ENCODE data around the gene NOC3L. TPM values are rescaled to one million over a fixed set of nuclear protein-coding genes. Genes with fewer than 3 reads are reported as not detected.
A peak's percentile ranks its signal among the peaks of the same experiment; 100 is the strongest.

NOC3L gene, protein sequence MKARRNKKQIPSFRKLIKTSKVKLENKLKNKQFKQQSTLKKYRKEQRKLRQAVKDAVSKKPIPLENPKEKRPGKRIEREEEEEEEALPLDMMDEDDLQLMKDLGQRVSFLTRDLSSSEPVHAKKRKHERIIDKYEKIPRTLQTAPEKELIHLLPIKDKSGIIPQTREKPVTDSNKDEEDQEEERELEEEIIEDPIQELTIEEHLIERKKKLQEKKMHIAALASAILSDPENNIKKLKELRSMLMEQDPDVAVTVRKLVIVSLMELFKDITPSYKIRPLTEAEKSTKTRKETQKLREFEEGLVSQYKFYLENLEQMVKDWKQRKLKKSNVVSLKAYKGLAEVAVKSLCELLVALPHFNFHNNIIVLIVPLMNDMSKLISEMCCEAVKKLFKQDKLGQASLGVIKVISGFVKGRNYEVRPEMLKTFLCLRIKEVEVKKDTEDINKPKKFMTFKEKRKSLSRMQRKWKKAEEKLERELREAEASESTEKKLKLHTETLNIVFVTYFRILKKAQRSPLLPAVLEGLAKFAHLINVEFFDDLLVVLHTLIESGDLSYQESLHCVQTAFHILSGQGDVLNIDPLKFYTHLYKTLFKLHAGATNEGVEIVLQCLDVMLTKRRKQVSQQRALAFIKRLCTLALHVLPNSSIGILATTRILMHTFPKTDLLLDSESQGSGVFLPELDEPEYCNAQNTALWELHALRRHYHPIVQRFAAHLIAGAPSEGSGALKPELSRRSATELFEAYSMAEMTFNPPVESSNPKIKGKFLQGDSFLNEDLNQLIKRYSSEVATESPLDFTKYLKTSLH
- total RNA-seq: 10 to 100 TPM in 1 of 4 donors, 1 to 10 TPM in 2, under 1 TPM in 1; 0.20 to 11.7 (median 3.4) TPM

DNA sequence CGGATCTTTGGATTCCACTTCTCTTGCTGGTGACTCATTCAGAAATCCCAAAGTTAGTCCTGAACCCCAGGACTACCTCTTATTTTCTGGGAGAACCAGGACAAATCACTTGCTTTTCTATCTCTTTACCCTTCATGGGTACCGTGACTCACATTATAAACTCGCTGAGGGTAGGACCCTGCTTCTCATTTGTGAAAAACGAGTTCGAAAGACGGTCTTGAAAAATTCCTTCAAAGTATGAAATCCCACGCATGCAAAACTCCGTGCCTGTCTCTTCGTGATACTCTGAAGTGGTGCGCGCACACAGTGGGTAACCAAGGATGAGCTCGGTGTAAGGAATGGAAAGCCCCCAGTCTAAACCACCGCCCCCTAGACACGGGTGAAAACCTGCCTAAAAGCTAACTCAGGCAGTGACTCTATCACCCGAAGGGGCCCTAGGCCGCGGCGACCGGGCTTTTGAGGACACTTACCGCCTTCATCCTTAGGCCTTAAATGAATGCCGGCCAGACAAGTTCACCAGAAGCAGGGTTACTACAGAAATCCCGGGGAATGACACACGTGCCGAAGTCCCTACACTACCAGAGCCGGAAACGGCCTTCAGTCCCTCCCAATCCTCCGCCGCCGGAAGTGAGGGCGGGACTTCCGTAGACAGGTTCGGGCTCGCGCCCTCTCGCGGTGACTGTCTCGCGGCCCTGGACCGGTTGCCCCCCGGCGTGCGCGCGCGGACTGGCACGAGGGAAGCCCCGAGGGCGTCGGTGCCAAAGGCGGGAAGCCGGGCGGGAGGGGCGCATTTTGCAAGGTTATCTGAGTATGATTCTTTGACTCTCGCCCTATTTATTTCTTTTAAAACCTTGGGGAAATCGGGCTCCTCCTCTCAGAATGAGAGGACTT, at the start of gene NOC3L:
Gene NOC3L, minus strand, starts transcription at position 580 of the 891 bp plus-strand sequence. Its CDS starts 101 bp downstream, at position 479.
- WGBS, 2 donors (ENCODE audit: low coverage in 1 of 2): 0 to 1% methylated on average over 8 to 43 of the region's 55 CpGs
- intact Hi-C loops (cut with DNase I; ENCODE audit: low total_unique reads) (loop anchor here (10.0 kb wide), 1 partner anchor 82 kb away; no protein-coding TSS in a partner anchor), in situ Hi-C loops (cut with MboI; ENCODE audit: low pct_ligation_motif_present in 1 of 4, low pct_unique_long_range_greater_than_20kb in 1 of 4, low sequenced_read_pairs in 3 of 4) (no loop called here)
- Histone ChIP-seq H3K27me3 (no peaks in the 10 kb centered on the region), H3K36me3 (peaks cover 0 to 2% (median 0%) of the 10 kb centered on the region in 4 donors), H3K9me3 (no peaks in the 10 kb centered on the region), H3K27ac (peak within 1 kb of the TSS; percentile 75 to 83 (median 78)), H3K4me3 (peak within 1 kb of the TSS; percentile 35 to 78 (median 55)), H3K4me1 (peaks cover 9 to 22% (median 15%) of the 10 kb centered on the region in 4 donors)
- peak; percentile 98 for DNase-seq
- TF ChIP-seq POLR2AphosphoS5 (IDR thresholded peaks at IDR 0.05): peak; percentile 50 to 81 (median 55)
- peak; percentile 19 for TF ChIP-seq POLR2A (IDR thresholded peaks at IDR 0.05)
- TF ChIP-seq EP300 (IDR thresholded peaks at IDR 0.05; ENCODE audit: low read depth): no peak
- TF ChIP-seq, protein P1, sequence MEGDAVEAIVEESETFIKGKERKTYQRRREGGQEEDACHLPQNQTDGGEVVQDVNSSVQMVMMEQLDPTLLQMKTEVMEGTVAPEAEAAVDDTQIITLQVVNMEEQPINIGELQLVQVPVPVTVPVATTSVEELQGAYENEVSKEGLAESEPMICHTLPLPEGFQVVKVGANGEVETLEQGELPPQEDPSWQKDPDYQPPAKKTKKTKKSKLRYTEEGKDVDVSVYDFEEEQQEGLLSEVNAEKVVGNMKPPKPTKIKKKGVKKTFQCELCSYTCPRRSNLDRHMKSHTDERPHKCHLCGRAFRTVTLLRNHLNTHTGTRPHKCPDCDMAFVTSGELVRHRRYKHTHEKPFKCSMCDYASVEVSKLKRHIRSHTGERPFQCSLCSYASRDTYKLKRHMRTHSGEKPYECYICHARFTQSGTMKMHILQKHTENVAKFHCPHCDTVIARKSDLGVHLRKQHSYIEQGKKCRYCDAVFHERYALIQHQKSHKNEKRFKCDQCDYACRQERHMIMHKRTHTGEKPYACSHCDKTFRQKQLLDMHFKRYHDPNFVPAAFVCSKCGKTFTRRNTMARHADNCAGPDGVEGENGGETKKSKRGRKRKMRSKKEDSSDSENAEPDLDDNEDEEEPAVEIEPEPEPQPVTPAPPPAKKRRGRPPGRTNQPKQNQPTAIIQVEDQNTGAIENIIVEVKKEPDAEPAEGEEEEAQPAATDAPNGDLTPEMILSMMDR (IDR thresholded peaks at IDR 0.05): peak; percentile 79 to 93 (median 90)

DNA sequence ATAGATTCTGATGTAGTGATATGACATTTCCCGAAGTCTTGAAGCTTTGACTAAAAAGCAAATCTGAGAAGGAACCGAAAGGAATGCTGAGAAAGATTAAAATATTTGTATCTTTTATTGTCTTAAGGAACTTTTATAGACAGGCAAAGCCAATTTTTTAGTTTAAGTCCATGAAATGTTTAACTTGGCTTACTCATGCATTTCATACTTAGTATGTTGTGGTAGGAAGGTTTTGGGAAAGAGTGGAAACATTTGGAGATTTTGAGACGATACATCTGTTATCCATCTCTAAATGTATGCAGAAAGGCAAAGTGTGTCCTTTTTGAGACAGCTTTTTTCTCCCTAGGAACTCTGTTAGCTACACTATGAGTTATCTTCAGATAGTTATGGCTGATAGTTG, 49.7 kb upstream of the NOC3L start:
- no peaks in the 10 kb centered on the region for H3K36me3 ChIP-seq
- no peaks in the 10 kb centered on the region for H3K27me3 ChIP-seq
- in situ Hi-C loops (cut with MboI; ENCODE audit: low pct_ligation_motif_present in 1 of 4, low pct_unique_long_range_greater_than_20kb in 1 of 4, low sequenced_read_pairs in 3 of 4): no loop called here
- intact Hi-C loops (cut with DNase I; ENCODE audit: low total_unique reads): no loop called here
- no peaks in the 10 kb centered on the region for H3K9me3 ChIP-seq
- H3K27ac ChIP-seq: no peak overlapping the region
- H3K4me3 ChIP-seq: no peak overlapping the region
- no peak for DNase-seq
- peaks cover 0 to 33% (median 2%) of the 10 kb centered on the region in 4 donors for H3K4me1 ChIP-seq
- WGBS, 2 donors (ENCODE audit: low coverage in 1 of 2): 77 to 79% methylated on average over 2 to 3 of the region's 3 CpGs
- TF ChIP-seq POLR2A (IDR thresholded peaks at IDR 0.05) (no peak), POLR2AphosphoS5 (IDR thresholded peaks at IDR 0.05) (no peak), EP300 (IDR thresholded peaks at IDR 0.05; ENCODE audit: low read depth) (no peak)
- TF ChIP-seq, protein P1 (IDR thresholded peaks at IDR 0.05): no peak

DNA sequence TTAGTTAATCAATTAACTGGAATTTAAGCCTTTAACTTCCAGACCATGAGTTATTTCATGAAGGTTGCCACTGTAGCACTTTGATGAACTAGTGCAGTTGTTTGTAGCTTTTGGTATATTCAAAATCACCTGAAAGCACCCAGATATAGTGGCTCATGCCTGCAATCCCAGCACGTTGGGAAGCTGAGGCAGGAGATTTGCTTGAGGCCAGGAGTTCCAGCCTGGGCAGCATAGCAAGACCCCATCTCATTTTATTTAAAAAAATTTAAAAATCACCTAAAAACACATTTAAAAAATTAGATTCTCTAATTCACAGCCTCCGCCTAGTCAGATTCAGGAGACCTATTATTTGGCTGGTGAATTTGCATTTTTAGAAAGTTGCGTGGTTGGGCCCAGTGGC, 48.6 kb upstream of the NOC3L start:
- Histone ChIP-seq H3K27ac (no peak overlapping the region), H3K4me1 (peaks cover 0 to 44% (median 5%) of the 10 kb centered on the region in 4 donors), H3K9me3 (no peaks in the 10 kb centered on the region), H3K36me3 (no peaks in the 10 kb centered on the region), H3K4me3 (no peak overlapping the region), H3K27me3 (no peaks in the 10 kb centered on the region)
- in situ Hi-C loops (cut with MboI; ENCODE audit: low pct_ligation_motif_present in 1 of 4, low pct_unique_long_range_greater_than_20kb in 1 of 4, low sequenced_read_pairs in 3 of 4) (no loop called here), intact Hi-C loops (cut with DNase I; ENCODE audit: low total_unique reads) (no loop called here)
- TF ChIP-seq EP300 (IDR thresholded peaks at IDR 0.05; ENCODE audit: low read depth): no peak
- no peak for TF ChIP-seq POLR2A (IDR thresholded peaks at IDR 0.05)
- no peak for TF ChIP-seq POLR2AphosphoS5 (IDR thresholded peaks at IDR 0.05)
- TF ChIP-seq, protein P1 (IDR thresholded peaks at IDR 0.05): no peak
- no peak for DNase-seq
- 93 to 100% methylated on average over 3 of the region's 3 CpGs for WGBS, 2 donors (ENCODE audit: low coverage in 1 of 2)

Data from transverse colon (tissue), 4 donors.